Right lobe of liver (tissue), 6 donors: ENCODE data around the gene DDN. TPM values are rescaled to one million over a fixed set of nuclear protein-coding genes. Genes with fewer than 3 reads are reported as not detected.
A peak's percentile ranks its signal among the peaks of the same experiment; 100 is the strongest.

ENCODE experiments used
- ATAC-seq, 4 donors: fragments of 200-7000 bp; cut with Tn5 transposase; one replicate each; pipeline ENCODE4 v1.9.1; 2020; ENCODE audit warnings: mild to moderate bottlenecking in 4 of 4, moderate library complexity in 4 of 4
- DNase-seq, 3 donors: peaks; one replicate each; pipeline ENCODE4 v3.0.0-alpha.2; 2020
- H3K27ac ChIP-seq, 3 donors: fragments of 200-600 bp; one replicate each; pipeline ENCODE4 v1.8.0; 2022
- H3K27me3 ChIP-seq, 2 donors: fragments of 200-600 bp; one replicate each; pipeline ENCODE4 v1.8.0; 2022
- H3K36me3 ChIP-seq, 4 donors: fragments of 200-600 bp; sonication (generic) in 1 of 4; one replicate each; pipeline versions ENCODE4 v1.5.1 to v1.8.0; 2017 to 2022; ENCODE audit warnings: control low read depth in 1 of 4
- H3K4me1 ChIP-seq, 4 donors: fragments of 200-600 bp; sonication (generic) in 1 of 4; one replicate each; pipeline versions ENCODE4 v1.5.1 to v1.8.0; 2017 to 2022; ENCODE audit warnings: control low read depth in 1 of 4
- H3K4me3 ChIP-seq, 3 donors: fragments of 200-600 bp; one replicate each; pipeline ENCODE4 v1.8.0; 2022
- H3K9me3 ChIP-seq, 4 donors: fragments of 200-600 bp; sonication (generic) in 1 of 4; one replicate each; pipeline versions ENCODE4 v1.5.1 to v1.8.0; 2017 to 2022; ENCODE audit warnings: control low read depth in 1 of 4
- POLR2A ChIP-seq: fragments of 450-650 bp; IDR thresholded peaks from one replicate; pipeline ENCODE4 v1.6.1; 2017; ENCODE audit warnings: antibody characterized with exemption, mild to moderate bottlenecking
- WGBS: methylation state at CpG from one replicate; pipeline ENCODE4 v1.1.6; 2018; ENCODE audit warnings: low coverage, low lambda C conversion rate; ENCODE audit not compliant: insufficient coverage; ENCODE audit errors: missing lambda C conversion rate; 5-methylcytosine and 5-hydroxymethylcytosine counted together
- intact Hi-C, 2 donors: fragments of 100-400 bp; cut with DNase I; formaldehyde crosslinking; loops; one replicate each; pipeline versions ENCODE4 v1.11.2 to v1.14.1; 2022
- total RNA-seq, 6 experiments: library from RNA; depleted of rRNA in 2 of 6; stranded (reverse); fragments of >200 nt in 2 of 6; fragmentation: NEBNext Ultra II Directional in 3 of 6; extraction: Animal tissue kit (Norgen Biotek cat#: 25700) in 3 of 6; gene quantifications; one replicate each; pipeline versions ENCODE4 v1.1.0 to v1.2.4, GENCODE V29; 2016 to 2023
- TF ChIP-seq, protein P1 (sequence below), 4 donors: fragments of 200-600 bp in 3 of 4; fragments of 450-650 bp in 1 of 4; IDR thresholded peaks; one replicate each; pipeline versions ENCODE4 v1.5.1 to v1.8.0; 2016 to 2022; ENCODE audit warnings: antibody characterized with exemption in 4 of 4, mild to moderate bottlenecking in 2 of 4
- donor health status: DM: no; HTN: yes; CAD: no.
- donor health status: DM: no; HTN: no; CAD: no.
- donor health status: DM: no; HTN: no; CAD: no.
- donor health status: DM: no; HTN: yes; CAD: no.
- donor health status: DM: no; HTN: yes; CAD: no.

Gene DDN
- total RNA-seq, 6 experiments from 2014 or later, result 0.18 to 0.19 TPM; not detected in 4

GRCh38 chr12:48972213-48972951 is 26.8 kb downstream of the DDN start:
- no peak overlapping the region for H3K4me3 ChIP-seq
- no peaks in the 10 kb centered on the region for H3K9me3 ChIP-seq
- 7% methylated on average over 11 of the region's 23 CpGs for WGBS
- H3K4me1 ChIP-seq, result peaks cover 0 to 9% (median 0%) of the 10 kb centered on the region in 4 donors
- DNase-seq (no peak), ATAC-seq (no peak)
- no peak for TF ChIP-seq POLR2A
- TF ChIP-seq, protein P1, sequence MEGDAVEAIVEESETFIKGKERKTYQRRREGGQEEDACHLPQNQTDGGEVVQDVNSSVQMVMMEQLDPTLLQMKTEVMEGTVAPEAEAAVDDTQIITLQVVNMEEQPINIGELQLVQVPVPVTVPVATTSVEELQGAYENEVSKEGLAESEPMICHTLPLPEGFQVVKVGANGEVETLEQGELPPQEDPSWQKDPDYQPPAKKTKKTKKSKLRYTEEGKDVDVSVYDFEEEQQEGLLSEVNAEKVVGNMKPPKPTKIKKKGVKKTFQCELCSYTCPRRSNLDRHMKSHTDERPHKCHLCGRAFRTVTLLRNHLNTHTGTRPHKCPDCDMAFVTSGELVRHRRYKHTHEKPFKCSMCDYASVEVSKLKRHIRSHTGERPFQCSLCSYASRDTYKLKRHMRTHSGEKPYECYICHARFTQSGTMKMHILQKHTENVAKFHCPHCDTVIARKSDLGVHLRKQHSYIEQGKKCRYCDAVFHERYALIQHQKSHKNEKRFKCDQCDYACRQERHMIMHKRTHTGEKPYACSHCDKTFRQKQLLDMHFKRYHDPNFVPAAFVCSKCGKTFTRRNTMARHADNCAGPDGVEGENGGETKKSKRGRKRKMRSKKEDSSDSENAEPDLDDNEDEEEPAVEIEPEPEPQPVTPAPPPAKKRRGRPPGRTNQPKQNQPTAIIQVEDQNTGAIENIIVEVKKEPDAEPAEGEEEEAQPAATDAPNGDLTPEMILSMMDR (IDR thresholded peaks at IDR 0.05), result no peak
- intact Hi-C loops, result no loop called here
- peaks cover 11 to 33% of the 10 kb centered on the region in 2 donors for H3K27me3 ChIP-seq
- H3K36me3 ChIP-seq, result no peaks in the 10 kb centered on the region
- H3K27ac ChIP-seq, result no peak overlapping the region

DNA sequence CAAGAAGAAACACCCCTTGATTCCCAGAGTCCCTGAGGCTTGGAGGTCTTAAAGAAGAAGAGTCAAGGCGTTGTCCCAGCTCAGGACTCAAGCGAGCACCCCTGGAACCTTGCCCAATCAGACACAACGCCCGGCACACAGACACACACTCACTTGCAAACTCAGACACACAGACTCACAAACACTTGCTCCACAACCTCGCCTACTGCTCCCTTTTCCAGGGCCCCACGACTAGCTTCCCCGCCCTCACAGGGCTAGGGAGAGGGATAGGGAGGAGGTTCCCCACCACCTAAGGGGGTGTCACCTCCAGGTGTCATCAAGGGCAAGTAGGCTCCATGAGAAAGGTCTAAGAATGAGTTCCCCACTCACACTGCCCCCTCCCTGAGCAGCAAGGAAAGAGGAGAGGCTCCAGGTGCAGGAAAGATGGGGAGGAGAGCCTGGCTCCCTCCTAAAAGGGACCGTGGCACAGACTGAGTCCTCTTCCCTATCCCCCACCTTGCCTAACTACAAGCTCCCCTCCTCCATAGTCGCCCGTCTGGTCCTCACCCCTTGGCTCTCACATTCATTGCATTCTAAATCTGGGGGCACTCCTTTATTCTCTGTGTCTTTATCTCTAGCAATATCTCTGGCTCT is 28.4 kb downstream of the DDN start:
- H3K27ac ChIP-seq, result no peak overlapping the region
- no peak for TF ChIP-seq POLR2A
- TF ChIP-seq, protein P1 (IDR thresholded peaks at IDR 0.05), result no peak
- H3K9me3 ChIP-seq, result no peaks in the 10 kb centered on the region
- peaks cover 0 to 9% (median 0%) of the 10 kb centered on the region in 4 donors for H3K4me1 ChIP-seq
- WGBS, result 25% methylated on average over 8 of the region's 10 CpGs
- peaks cover 11 to 24% of the 10 kb centered on the region in 2 donors for H3K27me3 ChIP-seq
- DNase-seq, result no peak
- no peak overlapping the region for H3K4me3 ChIP-seq
- ATAC-seq, result no peak
- H3K36me3 ChIP-seq, result no peaks in the 10 kb centered on the region
- intact Hi-C loops, result no loop called here

DNA sequence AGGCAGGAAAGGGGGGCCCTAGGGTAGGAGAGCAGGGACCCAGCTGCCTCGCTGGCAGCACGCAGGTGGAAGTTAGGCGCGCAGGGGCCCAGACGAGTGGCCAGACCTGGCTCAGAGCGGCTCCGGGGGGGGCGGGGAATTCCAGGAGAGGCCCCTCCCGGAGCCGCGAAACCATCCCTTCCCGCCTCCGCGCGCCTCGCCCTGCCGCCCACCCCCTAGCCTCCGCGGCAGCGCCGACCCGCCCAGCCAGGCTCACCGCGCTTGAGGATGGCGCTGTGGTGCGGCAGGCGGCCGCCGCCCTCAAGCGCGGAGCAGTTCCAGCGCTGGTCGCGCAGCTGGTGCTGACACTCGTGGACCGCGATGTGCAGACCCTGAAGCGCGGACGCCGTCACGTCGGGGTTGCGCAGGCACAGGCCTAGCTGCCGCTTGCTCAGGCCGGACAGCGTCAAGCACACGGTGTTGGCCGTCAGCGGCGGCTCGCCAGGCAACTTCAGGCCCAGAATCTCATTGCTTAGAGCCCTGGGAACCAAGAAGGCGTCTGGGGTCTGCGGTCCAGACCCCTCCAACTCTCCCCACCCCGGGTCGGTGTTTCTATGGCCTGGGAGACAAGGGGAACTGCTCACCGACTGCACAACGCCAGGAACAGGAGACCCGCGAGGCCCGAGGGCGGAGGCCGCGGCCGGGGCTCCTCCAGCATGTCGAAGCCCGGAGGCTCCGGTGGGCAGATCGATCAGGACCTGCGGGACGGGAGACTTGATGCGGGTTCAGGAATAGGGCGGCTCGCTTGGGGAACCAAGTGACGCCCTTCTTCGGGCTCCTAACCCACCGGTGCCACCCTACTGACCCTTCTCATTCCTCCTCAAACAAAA is 29.1 kb downstream of the DDN start:
- Histone ChIP-seq H3K9me3 (no peaks in the 10 kb centered on the region), H3K4me1 (peaks cover 0 to 9% (median 0%) of the 10 kb centered on the region in 4 donors), H3K4me3 (no peak overlapping the region), H3K27me3 (peaks cover 11 to 24% of the 10 kb centered on the region in 2 donors), H3K27ac (no peak overlapping the region), H3K36me3 (no peaks in the 10 kb centered on the region)
- intact Hi-C loops, result no loop called here
- ATAC-seq (peak in 3 of 4 donors; percentile 5 to 23 (median 22)), DNase-seq (no peak)
- 12% methylated on average over 9 of the region's 77 CpGs for WGBS
- TF ChIP-seq POLR2A, result no peak
- TF ChIP-seq, protein P1 (IDR thresholded peaks at IDR 0.05), result no peak

DNA sequence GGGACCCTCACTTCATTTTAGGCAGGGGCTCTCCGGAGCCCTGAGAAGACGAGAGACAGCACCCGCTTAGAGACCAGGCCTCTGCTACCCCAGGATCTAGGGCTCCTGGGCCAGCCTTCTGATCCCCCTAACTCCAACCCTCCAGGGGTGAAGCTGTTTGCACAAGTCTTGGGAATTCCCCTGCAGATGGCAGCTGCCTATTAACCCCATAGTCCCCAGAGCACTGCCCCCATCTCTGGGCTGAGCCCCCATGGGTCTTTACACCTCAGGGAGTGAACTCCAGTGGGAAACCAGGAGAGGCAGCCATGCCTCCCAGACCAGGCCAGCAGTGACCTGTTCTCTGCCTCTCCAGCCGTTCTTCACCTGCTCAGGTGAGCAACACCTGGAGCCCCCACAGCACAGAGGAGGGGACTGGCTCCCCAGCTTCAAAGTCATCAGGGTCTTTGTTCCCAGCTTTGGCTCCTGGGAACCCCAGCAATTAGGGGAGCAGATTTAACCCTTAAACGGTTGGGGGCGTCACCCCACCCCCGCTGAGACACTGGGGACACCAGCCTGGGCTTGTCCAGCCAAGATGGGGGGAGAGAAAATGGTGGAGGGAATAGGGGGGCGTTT is 29.9 kb downstream of the DDN start:
- Histone ChIP-seq H3K4me1 (peaks cover 0 to 9% (median 0%) of the 10 kb centered on the region in 4 donors), H3K36me3 (no peaks in the 10 kb centered on the region), H3K27me3 (peaks cover 11 to 24% of the 10 kb centered on the region in 2 donors), H3K4me3 (no peak overlapping the region), H3K27ac (no peak overlapping the region), H3K9me3 (no peaks in the 10 kb centered on the region)
- DNase-seq (no peak), ATAC-seq (no peak)
- 58% methylated on average over 6 of the region's 8 CpGs for WGBS
- intact Hi-C loops, result no loop called here
- TF ChIP-seq POLR2A, result no peak
- TF ChIP-seq, protein P1 (IDR thresholded peaks at IDR 0.05), result no peak
